ENCODE measurements around the gene C6orf62.
"Not testable (repeated sequence)": the region's sequence is repeated elsewhere in the genome, so short reads cannot be mapped to it uniquely, and the experiment has no call there.

Gene C6orf62

GRCh38 chr6:24740861-24741260 is 21.9 kb upstream of the C6orf62 start:
- no peak overlapping the region for H3K9ac ChIP-seq (ENCODE audit: low read length)
- no peaks in the 10 kb centered on the region for H3K79me2 ChIP-seq (ENCODE audit: low read length)
- no peak overlapping the region for H3K4me3 ChIP-seq (ENCODE audit: low read length)
- H3K9me3 ChIP-seq (ENCODE audit: insufficient read depth, low read length): no peaks in the 10 kb centered on the region; the same call in 1 of the 2 replicates
- H4K20me1 ChIP-seq (ENCODE audit: insufficient read depth, low read length): no peaks in the 10 kb centered on the region
- TF ChIP-seq CTCF (IDR thresholded peaks at IDR 0.05; ENCODE audit: low read depth, low read length): no peak
- no peak for TF ChIP-seq EZH2phosphoT487 (IDR thresholded peaks at IDR 0.05; ENCODE audit: low read depth)
- H3K4me1 ChIP-seq (ENCODE audit: low read length): peaks cover 38% of the 10 kb centered on the region
- no peak overlapping the region for H3K27ac ChIP-seq (ENCODE audit: low read length)
- H3K36me3 ChIP-seq (replicated peaks; ENCODE audit: low read depth, low read length): no peaks in the 10 kb centered on the region
- no peak overlapping the region for H3K4me2 ChIP-seq (ENCODE audit: low read length)
- H2AFZ ChIP-seq (ENCODE audit: low read depth, low read length): no peak overlapping the region
- no peaks in the 10 kb centered on the region for H3K27me3 ChIP-seq (ENCODE audit: low read depth, low read length)

- TF ChIP-seq CTCF (IDR thresholded peaks at IDR 0.05; ENCODE audit: low read depth, low read length): no peak
- TF ChIP-seq EZH2phosphoT487 (IDR thresholded peaks at IDR 0.05; ENCODE audit: low read depth): no peak
- H3K9me3 ChIP-seq (ENCODE audit: insufficient read depth, low read length): no peaks in the 10 kb centered on the region; the same call in 1 of the 2 replicates
- no peak overlapping the region for H3K9ac ChIP-seq (ENCODE audit: low read length)
- H3K27me3 ChIP-seq (ENCODE audit: low read depth, low read length): no peaks in the 10 kb centered on the region
- H3K4me1 ChIP-seq (ENCODE audit: low read length): peaks cover 24% of the 10 kb centered on the region
- no peak overlapping the region for H3K4me2 ChIP-seq (ENCODE audit: low read length)
- H3K36me3 ChIP-seq (replicated peaks; ENCODE audit: low read depth, low read length): no peaks in the 10 kb centered on the region
- no peak overlapping the region for H2AFZ ChIP-seq (ENCODE audit: low read depth, low read length)
- H3K27ac ChIP-seq (ENCODE audit: low read length): no peak overlapping the region
- H3K4me3 ChIP-seq (ENCODE audit: low read length): no peak overlapping the region
- H4K20me1 ChIP-seq (ENCODE audit: insufficient read depth, low read length): no peaks in the 10 kb centered on the region
- no peaks in the 10 kb centered on the region for H3K79me2 ChIP-seq (ENCODE audit: low read length)
Observed at GRCh38 chr6:24738741-24739140, 19.8 kb upstream of the C6orf62 start.

GRCh38 chr6:24734710-24735109 is 15.8 kb upstream of the C6orf62 start:
- H4K20me1 ChIP-seq (ENCODE audit: insufficient read depth, low read length); H3K4me2 ChIP-seq (ENCODE audit: low read length); H3K4me3 ChIP-seq (ENCODE audit: low read length); H3K27me3 ChIP-seq (ENCODE audit: low read depth, low read length); H3K4me1 ChIP-seq (ENCODE audit: low read length); H3K9ac ChIP-seq (ENCODE audit: low read length); H3K79me2 ChIP-seq (ENCODE audit: low read length); H3K27ac ChIP-seq (ENCODE audit: low read length); H3K36me3 ChIP-seq (replicated peaks; ENCODE audit: low read depth, low read length); H2AFZ ChIP-seq (ENCODE audit: low read depth, low read length); H3K9me3 ChIP-seq (ENCODE audit: insufficient read depth, low read length): not testable (repeated sequence)

GRCh38 chr6:24734166-24734565 is 15.2 kb upstream of the C6orf62 start:
- Histone ChIP-seq H3K36me3 (replicated peaks; ENCODE audit: low read depth, low read length) (no peaks in the 10 kb centered on the region), H3K27me3 (ENCODE audit: low read depth, low read length) (no peaks in the 10 kb centered on the region), H4K20me1 (ENCODE audit: insufficient read depth, low read length) (no peaks in the 10 kb centered on the region), H3K9me3 (ENCODE audit: insufficient read depth, low read length) (peaks cover 9% of the 10 kb centered on the region), H2AFZ (ENCODE audit: low read depth, low read length) (no peak overlapping the region), H3K79me2 (ENCODE audit: low read length) (no peaks in the 10 kb centered on the region), H3K4me3 (ENCODE audit: low read length) (no peak overlapping the region), H3K27ac (ENCODE audit: low read length) (no peak overlapping the region), H3K4me2 (ENCODE audit: low read length) (no peak overlapping the region), H3K9ac (ENCODE audit: low read length) (no peak overlapping the region), H3K4me1 (ENCODE audit: low read length) (peaks cover 7% of the 10 kb centered on the region; the same call in 1 of the 2 replicates)
- TF ChIP-seq CTCF (IDR thresholded peaks at IDR 0.05; ENCODE audit: low read depth, low read length) (no peak), EZH2phosphoT487 (IDR thresholded peaks at IDR 0.05; ENCODE audit: low read depth) (no peak)

- H3K9me3 ChIP-seq (ENCODE audit: insufficient read depth, low read length); H3K4me2 ChIP-seq (ENCODE audit: low read length); H3K4me3 ChIP-seq (ENCODE audit: low read length); H3K27me3 ChIP-seq (ENCODE audit: low read depth, low read length); H3K79me2 ChIP-seq (ENCODE audit: low read length); H3K27ac ChIP-seq (ENCODE audit: low read length); H3K36me3 ChIP-seq (replicated peaks; ENCODE audit: low read depth, low read length); H3K9ac ChIP-seq (ENCODE audit: low read length); H2AFZ ChIP-seq (ENCODE audit: low read depth, low read length); H3K4me1 ChIP-seq (ENCODE audit: low read length); H4K20me1 ChIP-seq (ENCODE audit: insufficient read depth, low read length): not testable (repeated sequence)
Observed at GRCh38 chr6:24731456-24732134, 12.6 kb upstream of the C6orf62 start.

- not testable (repeated sequence) for H3K4me2 ChIP-seq (ENCODE audit: low read length); H3K36me3 ChIP-seq (replicated peaks; ENCODE audit: low read depth, low read length); H3K27me3 ChIP-seq (ENCODE audit: low read depth, low read length); H3K4me1 ChIP-seq (ENCODE audit: low read length); H2AFZ ChIP-seq (ENCODE audit: low read depth, low read length); H3K9me3 ChIP-seq (ENCODE audit: insufficient read depth, low read length); H3K9ac ChIP-seq (ENCODE audit: low read length); H4K20me1 ChIP-seq (ENCODE audit: insufficient read depth, low read length); H3K27ac ChIP-seq (ENCODE audit: low read length); H3K4me3 ChIP-seq (ENCODE audit: low read length); H3K79me2 ChIP-seq (ENCODE audit: low read length)
Observed at GRCh38 chr6:24730653-24731052, 11.7 kb upstream of the C6orf62 start.
